Aorta (tissue), 5 donors: ENCODE results near the gene TSPEAR. TPM values are rescaled to one million over a fixed set of nuclear protein-coding genes. Genes with fewer than 3 reads are reported as not detected.
"Not testable (repeated sequence)": the region's sequence is repeated elsewhere in the genome, so short reads cannot be mapped to it uniquely, and the experiment has no call there.

Experiments used
- ATAC-seq: fragments of 200-7000 bp; cut with Tn5 transposase; one replicate; pipeline ENCODE4 v1.9.1; 2022; ENCODE audit warnings: moderate library complexity; ENCODE audit not compliant: low FRiP score
- DNase-seq, 2 donors: peaks; one replicate each; pipeline ENCODE4 v3.0.0-alpha.2; 2020
- H3K27ac ChIP-seq, 2 donors: one replicate each; pipeline ENCODE4 v1.5.1; 2013; ENCODE audit warnings: low read length in 2 of 2, mild to moderate bottlenecking in 2 of 2, moderate library complexity in 2 of 2, control low read depth in 1 of 2, inconsistent platforms in 1 of 2, low read depth in 1 of 2
- H3K27me3 ChIP-seq, 2 donors: one replicate each; pipeline ENCODE4 v1.6.1; 2013; ENCODE audit warnings: control low read depth in 1 of 2, low read length in 1 of 2, mild to moderate bottlenecking in 1 of 2, moderate library complexity in 1 of 2; ENCODE audit not compliant: insufficient read depth in 2 of 2, control insufficient read depth in 1 of 2
- H3K36me3 ChIP-seq, 2 donors: one replicate each; pipeline ENCODE4 v1.6.1; 2013; ENCODE audit warnings: control low read depth in 1 of 2, low read length in 1 of 2, mild to moderate bottlenecking in 1 of 2; ENCODE audit not compliant: insufficient read depth in 2 of 2, control insufficient read depth in 1 of 2
- H3K4me1 ChIP-seq, 2 donors: one replicate each; pipeline ENCODE4 v1.6.1; 2013; ENCODE audit warnings: low read length in 2 of 2, control low read depth in 1 of 2, mild to moderate bottlenecking in 1 of 2, moderate library complexity in 1 of 2; ENCODE audit not compliant: insufficient read depth in 2 of 2, control insufficient read depth in 1 of 2
- H3K4me3 ChIP-seq, 2 donors: one replicate each; pipeline ENCODE4 v1.5.1; 2013; ENCODE audit warnings: low read length in 2 of 2, control low read depth in 1 of 2, mild to moderate bottlenecking in 1 of 2
- H3K9me3 ChIP-seq: one replicate; pipeline ENCODE4 v1.6.1; 2013; ENCODE audit warnings: mild to moderate bottlenecking, low read length; ENCODE audit not compliant: control insufficient read depth
- WGBS, 2 donors: extraction: QIAGEN DNeasy Blood & Tissue Kit; methylation state at CpG; one replicate each; pipeline ENCODE4 v1.1.7; 2013; 5-methylcytosine and 5-hydroxymethylcytosine counted together
- intact Hi-C, 2 donors: fragments of 100-400 bp; cut with DNase I; formaldehyde crosslinking; loops; one replicate each; pipeline versions ENCODE4 v1.14.2 to v1.15.0; 2022
- polyA plus RNA-seq, 2 donors: library from polyadenylated mRNA; stranded (reverse); fragments of 200-250 nt; gene quantifications; one replicate each; pipeline ENCODE4 v1.2.3, GENCODE V29; 2013
- total RNA-seq, 2 donors: library from RNA; stranded (reverse); fragmentation: NEBNext Ultra II Directional; extraction: Animal tissue kit (Norgen Biotek cat#: 25700); gene quantifications; one replicate each; pipeline ENCODE4 v1.2.1, GENCODE V29; 2021
- donor health status: healthy with polysubstance abuse.
- donor health status: Bipolar disorder and iron deficiency.
- donor health status: DM: no; HTN: no; CAD: no.
- donor health status: DM: no; HTN: no; CAD: no.
- donor health status: DM: yes; HTN: yes; CAD: no.

Gene TSPEAR
- total and polyA plus RNA-seq, 4 donors: not detected

DNA sequence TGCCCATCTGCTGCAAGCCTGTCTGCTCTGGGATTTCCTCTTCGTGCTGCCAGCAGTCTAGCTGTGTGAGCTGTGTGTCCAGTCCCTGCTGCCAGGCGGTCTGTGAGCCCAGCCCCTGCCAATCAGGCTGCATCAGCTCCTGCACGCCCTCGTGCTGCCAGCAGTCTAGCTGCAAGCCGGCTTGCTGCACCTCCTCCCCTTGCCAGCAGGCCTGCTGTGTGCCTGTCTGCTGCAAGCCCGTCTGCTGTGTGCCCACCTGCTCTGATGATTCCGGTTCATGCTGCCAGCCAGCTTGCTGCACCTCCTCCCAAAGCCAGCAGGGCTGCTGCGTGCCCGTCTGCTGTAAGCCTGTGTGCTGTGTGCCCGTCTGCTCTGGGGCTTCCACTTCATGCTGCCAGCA, 110.3 kb downstream of the TSPEAR start:
- intact Hi-C loops, H3K36me3 ChIP-seq, H3K4me1 ChIP-seq, DNase-seq, H3K4me3 ChIP-seq, H3K27ac ChIP-seq, ATAC-seq, H3K27me3 ChIP-seq, H3K9me3 ChIP-seq: not testable (repeated sequence)
- WGBS, 2 donors: 64 to 75% methylated on average over 9 to 10 of the region's 10 CpGs

GRCh38 chr21:44600118-44600978, 111.0 kb downstream of the TSPEAR start, which contains the start of gene KRTAP10-7:
TSS of gene KRTAP10-7 (plus strand) at chr21:44600597. CDS start at chr21:44600622, 25 bp downstream.
- intact Hi-C loops, H3K27me3 ChIP-seq, H3K27ac ChIP-seq, H3K9me3 ChIP-seq, H3K4me3 ChIP-seq, ATAC-seq, H3K4me1 ChIP-seq, DNase-seq, H3K36me3 ChIP-seq: not testable (repeated sequence)
- WGBS, 2 donors: 56 to 61% methylated on average over 21 to 23 of the region's 23 CpGs

DNA sequence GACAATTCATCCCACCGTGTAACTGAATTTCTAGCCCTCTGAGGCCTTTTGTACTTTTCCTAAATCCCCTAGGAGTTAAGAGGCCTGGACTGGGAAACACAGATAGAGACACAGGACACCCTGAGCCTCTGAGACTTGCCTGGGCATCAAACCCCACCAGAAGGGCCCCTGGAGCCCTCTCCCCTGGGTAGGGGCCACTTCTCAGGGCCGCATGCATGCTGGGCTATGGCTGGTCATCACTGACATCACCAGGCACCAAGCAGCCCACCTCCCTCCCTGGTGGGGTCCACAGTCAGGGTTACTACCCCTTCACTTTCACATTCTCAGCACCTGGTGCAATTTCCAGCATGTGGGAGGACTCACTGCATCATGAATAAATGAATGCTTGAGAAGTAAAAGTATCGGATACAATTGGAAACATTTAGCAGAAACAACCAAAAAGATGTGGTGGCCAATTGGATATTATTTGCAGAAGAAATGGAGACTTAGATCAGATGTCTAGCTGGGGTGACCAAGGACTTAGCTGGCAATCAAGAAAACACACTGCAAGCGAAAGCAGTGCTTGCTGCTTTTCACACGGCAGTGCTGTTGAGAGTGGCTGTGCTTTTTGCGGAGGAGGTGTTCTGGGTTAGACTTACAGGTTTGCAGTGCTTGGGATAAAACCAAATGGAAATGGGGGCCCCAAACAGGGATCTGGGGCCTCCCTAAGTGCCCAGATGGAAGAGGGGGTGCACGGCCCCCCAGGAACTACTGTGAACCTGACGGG, 111.9 kb downstream of the TSPEAR start:
- Histone ChIP-seq H3K4me1 (no peaks in the 10 kb centered on the region), H3K9me3 (peaks cover 4% of the 10 kb centered on the region), H3K4me3 (no peak overlapping the region), H3K36me3 (no peaks in the 10 kb centered on the region), H3K27me3 (no peaks in the 10 kb centered on the region), H3K27ac (no peak overlapping the region)
- 87 to 88% methylated on average over 8 of the region's 8 CpGs for WGBS, 2 donors
- ATAC-seq (no peak), DNase-seq (no peak)
- intact Hi-C loops: no loop called here

DNA sequence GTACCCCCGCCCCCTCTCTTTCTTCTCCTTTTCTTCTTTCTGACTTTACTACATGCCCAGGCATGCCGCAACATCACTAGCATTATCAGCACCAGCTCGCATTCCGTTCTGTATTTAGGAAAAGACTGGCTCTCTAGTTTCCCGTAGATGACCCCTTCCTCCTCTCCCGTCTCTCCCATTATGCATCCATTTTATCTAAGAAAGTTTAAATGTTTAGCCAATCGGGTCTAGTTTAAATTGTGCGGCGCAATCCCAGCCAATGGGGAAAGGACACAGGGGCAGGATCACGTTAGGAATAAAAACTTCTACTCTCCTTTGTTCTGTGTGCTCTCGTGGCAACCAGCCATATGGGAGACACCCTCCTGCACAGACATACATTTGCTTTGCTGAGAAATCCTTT, 113.3 kb downstream of the TSPEAR start:
- DNase-seq (no peak), ATAC-seq (no peak)
- peaks cover 3% of the 10 kb centered on the region for H3K9me3 ChIP-seq
- no peaks in the 10 kb centered on the region for H3K36me3 ChIP-seq
- 81 to 82% methylated on average over 11 of the region's 11 CpGs for WGBS, 2 donors
- intact Hi-C loops: no loop called here
- no peaks in the 10 kb centered on the region for H3K4me1 ChIP-seq
- no peak overlapping the region for H3K27ac ChIP-seq
- no peaks in the 10 kb centered on the region for H3K27me3 ChIP-seq
- H3K4me3 ChIP-seq: no peak overlapping the region

DNA sequence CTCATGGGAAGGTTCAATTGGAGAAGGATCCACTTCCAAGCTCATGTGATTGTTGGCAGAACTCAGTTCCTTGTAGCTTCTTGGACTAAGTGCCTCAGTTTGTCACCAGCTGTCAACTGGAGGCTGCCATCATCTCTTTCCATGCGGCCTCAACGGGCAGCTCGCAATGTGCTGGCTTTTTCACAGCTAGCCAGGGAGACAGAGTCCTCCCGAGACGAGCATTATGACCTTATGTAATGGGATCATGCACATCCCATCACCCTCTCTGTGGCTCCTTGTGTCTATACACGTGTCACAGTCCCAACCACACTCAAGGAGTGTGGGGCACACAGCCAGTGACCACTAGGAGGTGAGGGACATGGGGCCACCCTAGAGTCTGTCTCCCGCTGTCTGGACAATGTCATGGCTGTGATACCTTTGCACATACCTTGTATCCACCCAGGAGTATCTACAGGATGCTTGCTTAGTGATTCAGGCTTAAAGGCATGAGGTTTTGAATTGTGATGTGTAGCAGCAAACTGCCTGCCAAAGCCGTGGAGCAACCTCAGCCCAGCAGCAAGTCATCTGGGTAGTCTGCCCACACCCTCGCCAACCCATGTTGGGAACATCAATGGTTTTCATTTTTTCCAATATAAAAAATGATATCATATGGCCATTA, 115.2 kb downstream of the TSPEAR start:
- H3K4me1 ChIP-seq: no peaks in the 10 kb centered on the region
- peaks cover 3% of the 10 kb centered on the region for H3K9me3 ChIP-seq
- H3K4me3 ChIP-seq: no peak overlapping the region
- ATAC-seq (no peak), DNase-seq (no peak)
- no peak overlapping the region for H3K27ac ChIP-seq
- H3K36me3 ChIP-seq: no peaks in the 10 kb centered on the region
- intact Hi-C loops: no loop called here
- 40 to 50% methylated on average over 9 of the region's 9 CpGs for WGBS, 2 donors
- no peaks in the 10 kb centered on the region for H3K27me3 ChIP-seq

DNA sequence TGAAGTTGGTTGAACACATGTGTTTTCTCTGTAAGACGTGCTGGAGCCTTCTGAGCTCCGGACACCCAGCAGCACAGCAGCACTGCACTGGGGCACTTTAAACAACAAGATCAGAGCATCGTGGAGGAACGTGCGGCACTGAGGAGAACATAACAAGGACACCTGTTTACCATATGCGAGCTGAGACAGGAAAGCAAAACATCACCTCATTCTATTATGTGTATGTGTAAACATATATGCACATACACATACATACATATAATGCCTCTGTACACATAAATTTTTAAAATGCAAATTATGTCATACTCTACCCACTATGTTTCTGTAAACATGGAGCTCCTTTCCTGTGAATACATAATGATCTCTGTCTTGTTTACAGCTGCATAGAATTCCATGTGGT, 115.8 kb downstream of the TSPEAR start:
- no peak overlapping the region for H3K4me3 ChIP-seq
- no peaks in the 10 kb centered on the region for H3K36me3 ChIP-seq
- 79% methylated on average over 6 of the region's 6 CpGs for WGBS, 2 donors
- intact Hi-C loops: no loop called here
- H3K27ac ChIP-seq: no peak overlapping the region
- no peaks in the 10 kb centered on the region for H3K27me3 ChIP-seq
- no peak for ATAC-seq
- H3K9me3 ChIP-seq: peaks cover 3% of the 10 kb centered on the region
- DNase-seq: no peak
- H3K4me1 ChIP-seq: no peaks in the 10 kb centered on the region

- 86 to 90% methylated on average over 12 of the region's 12 CpGs for WGBS, 2 donors
- Histone ChIP-seq H3K27ac (no peak overlapping the region), H3K36me3 (no peaks in the 10 kb centered on the region), H3K4me1 (no peaks in the 10 kb centered on the region), H3K9me3 (peaks cover 3% of the 10 kb centered on the region), H3K27me3 (no peaks in the 10 kb centered on the region), H3K4me3 (no peak overlapping the region)
- ATAC-seq (no peak), DNase-seq (no peak)
- intact Hi-C loops: no loop called here
Observed at GRCh38 chr21:44594406-44594916, 116.9 kb downstream of the TSPEAR start.

DNA sequence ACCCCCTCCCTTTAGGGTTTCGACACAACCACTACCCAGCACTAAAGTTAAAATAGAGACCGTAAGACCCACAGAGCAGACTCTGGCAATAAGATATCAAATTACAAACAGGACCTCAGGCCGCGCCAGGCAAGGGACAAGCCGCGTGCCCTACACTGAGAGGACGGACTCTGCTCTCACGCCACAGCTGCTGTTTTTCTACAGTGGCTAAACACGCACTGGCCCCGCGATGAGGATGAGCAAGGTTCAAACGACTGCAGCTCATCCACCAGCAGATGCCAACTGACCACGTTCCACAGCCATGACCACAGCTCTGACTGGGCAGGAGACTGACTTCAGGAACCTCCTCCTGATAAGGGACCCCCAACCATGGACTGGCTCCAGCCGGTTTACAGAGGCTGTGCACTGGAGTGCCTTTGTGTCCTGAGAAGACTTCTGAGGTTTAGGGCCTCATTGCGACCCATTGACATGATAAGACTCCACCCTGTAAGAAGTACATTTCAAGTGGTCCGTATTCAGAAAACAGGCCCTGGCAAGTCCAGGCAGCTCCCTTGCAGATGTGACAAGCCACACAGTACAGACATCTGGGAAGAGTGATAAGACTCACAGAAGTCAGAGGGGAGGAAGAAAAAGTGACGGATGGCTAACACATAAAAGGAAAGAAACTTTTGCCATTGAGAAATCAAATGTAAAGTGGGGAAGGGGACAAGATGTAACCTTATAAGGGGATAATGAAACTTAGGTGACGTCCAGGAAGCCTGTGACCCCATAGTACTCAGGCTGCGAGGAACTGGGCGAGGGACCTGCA, 117.6 kb downstream of the TSPEAR start:
- ATAC-seq: no peak
- H3K27me3 ChIP-seq: no peaks in the 10 kb centered on the region

More for the DNA sequence above, 117.6 kb downstream of the TSPEAR start:
- intact Hi-C loops: no loop called here
- DNase-seq: no peak
- H3K4me3 ChIP-seq: no peak overlapping the region
- H3K4me1 ChIP-seq: no peaks in the 10 kb centered on the region
- no peak overlapping the region for H3K27ac ChIP-seq
- WGBS, 2 donors: 30 to 32% methylated on average over 20 of the region's 20 CpGs
- no peaks in the 10 kb centered on the region for H3K9me3 ChIP-seq
- H3K36me3 ChIP-seq: no peaks in the 10 kb centered on the region
